ENCODE results near the gene GPR141.

The GPR141 gene

GRCh38 chr7:37769726-37770125, 86.2 kb downstream of the GPR141 start:
- Histone ChIP-seq H3K4me3 (ENCODE audit: low read length) (no peak overlapping the region), H3K27ac (ENCODE audit: low read length) (no peak overlapping the region), H3K9me2 (replicated peaks; ENCODE audit: insufficient read depth, low read length) (no peaks in the 10 kb centered on the region), H3F3A (ENCODE audit: insufficient read depth, low read length) (peaks cover 6% of the 10 kb centered on the region; the same call in 1 of the 2 replicates), H3K4me1 (ENCODE audit: low read length) (peaks cover 3% of the 10 kb centered on the region; the same call in 1 of the 2 replicates), H3K79me2 (ENCODE audit: low read length) (no peaks in the 10 kb centered on the region), H4K20me1 (ENCODE audit: insufficient read depth, low read length) (no peaks in the 10 kb centered on the region), H3K27me3 (replicated peaks; ENCODE audit: insufficient read depth, low read length) (peaks cover 11% of the 10 kb centered on the region), H3K9ac (ENCODE audit: low read length) (no peak overlapping the region), H3K36me3 (replicated peaks; ENCODE audit: insufficient read depth, low read length) (no peaks in the 10 kb centered on the region), H3K4me2 (ENCODE audit: low read depth, low read length) (no peak overlapping the region), H2AFZ (ENCODE audit: low read length) (no peak overlapping the region), H3K9me3 (replicated peaks; ENCODE audit: insufficient read depth, low read length) (no peaks in the 10 kb centered on the region)
- no peak for DNase-seq
- TF ChIP-seq EZH2phosphoT487 (IDR thresholded peaks at IDR 0.05; ENCODE audit: low read length) (no peak), CTCF (IDR thresholded peaks at IDR 0.05; ENCODE audit: low read length) (no peak), EZH2 (optimal IDR thresholded peaks at IDR 0.05; ENCODE audit: low read depth, low read length) (no peak)

- Histone ChIP-seq H3K9ac (ENCODE audit: low read length) (no peak overlapping the region), H3K4me1 (ENCODE audit: low read length) (no peaks in the 10 kb centered on the region), H3K9me2 (replicated peaks; ENCODE audit: insufficient read depth, low read length) (no peaks in the 10 kb centered on the region), H3K9me3 (replicated peaks; ENCODE audit: insufficient read depth, low read length) (no peaks in the 10 kb centered on the region), H3K27ac (ENCODE audit: low read length) (no peak overlapping the region), H3K4me2 (ENCODE audit: low read depth, low read length) (no peak overlapping the region), H2AFZ (ENCODE audit: low read length) (no peak overlapping the region), H3K27me3 (replicated peaks; ENCODE audit: insufficient read depth, low read length) (peaks cover 11% of the 10 kb centered on the region), H3K36me3 (replicated peaks; ENCODE audit: insufficient read depth, low read length) (no peaks in the 10 kb centered on the region), H3K4me3 (ENCODE audit: low read length) (no peak overlapping the region), H3K79me2 (ENCODE audit: low read length) (no peaks in the 10 kb centered on the region), H4K20me1 (ENCODE audit: insufficient read depth, low read length) (no peaks in the 10 kb centered on the region), H3F3A (ENCODE audit: insufficient read depth, low read length) (no peaks in the 10 kb centered on the region)
- TF ChIP-seq EZH2phosphoT487 (IDR thresholded peaks at IDR 0.05; ENCODE audit: low read length) (no peak), EZH2 (optimal IDR thresholded peaks at IDR 0.05; ENCODE audit: low read depth, low read length) (no peak), CTCF (IDR thresholded peaks at IDR 0.05; ENCODE audit: low read length) (no peak)
- no peak for DNase-seq
Measured at GRCh38 chr7:37770838-37771237, 87.3 kb downstream of the GPR141 start.

GRCh38 chr7:37771342-37771741, 87.8 kb downstream of the GPR141 start:
- H3K4me1 ChIP-seq (ENCODE audit: low read length), result no peaks in the 10 kb centered on the region
- H3F3A ChIP-seq (ENCODE audit: insufficient read depth, low read length), result no peaks in the 10 kb centered on the region
- no peaks in the 10 kb centered on the region for H4K20me1 ChIP-seq (ENCODE audit: insufficient read depth, low read length)
- no peak overlapping the region for H3K4me2 ChIP-seq (ENCODE audit: low read depth, low read length)
- H3K36me3 ChIP-seq (replicated peaks; ENCODE audit: insufficient read depth, low read length), result no peaks in the 10 kb centered on the region
- H3K4me3 ChIP-seq (ENCODE audit: low read length), result no peak overlapping the region
- no peak for DNase-seq
- H2AFZ ChIP-seq (ENCODE audit: low read length), result no peak overlapping the region
- no peaks in the 10 kb centered on the region for H3K79me2 ChIP-seq (ENCODE audit: low read length)
- peaks cover 11% of the 10 kb centered on the region for H3K27me3 ChIP-seq (replicated peaks; ENCODE audit: insufficient read depth, low read length)
- no peak for TF ChIP-seq CTCF (IDR thresholded peaks at IDR 0.05; ENCODE audit: low read length)
- TF ChIP-seq EZH2 (optimal IDR thresholded peaks at IDR 0.05; ENCODE audit: low read depth, low read length), result no peak
- no peak for TF ChIP-seq EZH2phosphoT487 (IDR thresholded peaks at IDR 0.05; ENCODE audit: low read length)
- no peak overlapping the region for H3K9ac ChIP-seq (ENCODE audit: low read length)
- H3K27ac ChIP-seq (ENCODE audit: low read length), result no peak overlapping the region
- H3K9me3 ChIP-seq (replicated peaks; ENCODE audit: insufficient read depth, low read length), result no peaks in the 10 kb centered on the region
- H3K9me2 ChIP-seq (replicated peaks; ENCODE audit: insufficient read depth, low read length), result no peaks in the 10 kb centered on the region

Measured in MM.1S (cell line).